Esophagus muscularis mucosa (tissue), 3 donors: ENCODE results near the gene SLC35G6.

Source experiments
- CTCF ChIP-seq, 3 experiments: fragments of 200-600 bp in 2 of 3; fragments of 450-650 bp in 1 of 3; sonication (generic) in 2 of 3; IDR thresholded peaks; one replicate each; pipeline ENCODE4 v1.5.1; 2017 to 2019; ENCODE audit warnings: antibody characterized with exemption in 3 of 3, mild to moderate bottlenecking in 2 of 3, moderate library complexity in 1 of 3
- POLR2A ChIP-seq: fragments of 450-650 bp; IDR thresholded peaks from one replicate; pipeline ENCODE4 v1.6.1; 2017; ENCODE audit warnings: antibody characterized with exemption, moderate library complexity, mild to moderate bottlenecking, low read depth
- POLR2AphosphoS5 ChIP-seq, 2 donors: sonication (generic); formaldehyde crosslinking; IDR thresholded peaks; one replicate each; pipeline ENCODE4 v1.6.1; 2017; ENCODE audit warnings: antibody characterized with exemption in 2 of 2

DNA sequence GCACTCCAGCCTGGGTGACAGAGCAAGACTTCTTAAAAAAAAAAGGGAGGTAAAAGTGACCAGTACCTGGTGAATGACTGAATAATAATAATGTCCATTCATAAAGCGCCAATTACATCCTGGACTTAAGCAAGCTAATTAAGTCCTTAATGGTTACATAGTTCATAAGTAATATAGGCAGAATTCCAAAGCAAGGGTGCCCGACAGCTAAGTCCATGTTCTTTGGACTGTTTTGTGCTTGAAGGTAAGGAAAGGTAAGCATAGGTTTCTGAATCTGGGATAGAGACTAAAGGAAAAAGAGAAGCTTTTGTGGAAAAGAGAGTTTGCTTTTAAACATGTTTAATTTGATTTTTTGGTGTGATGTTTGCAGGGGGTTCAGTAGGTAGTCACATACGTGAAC lies 12.7 kb downstream of the SLC35G6 start:
- TF ChIP-seq POLR2A (no peak), CTCF (IDR thresholded peaks at IDR 0.05) (no peak), POLR2AphosphoS5 (IDR thresholded peaks at IDR 0.05) (no peak)
